DND-41 (cell line): Measurements from ENCODE around the gene FLAD1.

ENCODE experiments used
- ATAC-seq: fragments of 200-7000 bp; cut with Tn5 transposase; 3 replicates; pipeline ENCODE4 v1.9.1; 2021; ENCODE audit warnings: low read depth; ENCODE audit not compliant: insufficient read depth
- DNase-seq: peaks from one replicate; pipeline ENCODE4 v3.0.0-alpha.2; 2020
- H2AFZ ChIP-seq: 2 replicates; pipeline ENCODE4 v1.6.0; 2012; ENCODE audit warnings: low read depth, low read length
- H3K27ac ChIP-seq: 2 replicates; pipeline ENCODE4 v1.5.1; 2012; ENCODE audit warnings: low read length, inconsistent platforms
- H3K27me3 ChIP-seq: fragments of 200-600 bp; sonication (generic); 2 replicates; pipeline ENCODE4 v1.6.0; 2012; ENCODE audit warnings: low read length, mild to moderate bottlenecking, inconsistent platforms; ENCODE audit not compliant: insufficient read depth, poor library complexity
- H3K36me3 ChIP-seq: 2 replicates; pipeline ENCODE4 v1.5.1; 2012; ENCODE audit warnings: low read length, inconsistent platforms; ENCODE audit not compliant: insufficient read depth
- H3K4me1 ChIP-seq: 2 replicates; pipeline ENCODE4 v1.5.1; 2012; ENCODE audit warnings: mild to moderate bottlenecking, low read length; ENCODE audit not compliant: insufficient read depth
- H3K4me2 ChIP-seq: 2 replicates; pipeline ENCODE4 v1.6.0; 2012; ENCODE audit warnings: mild to moderate bottlenecking, moderate library complexity, low read length, inconsistent platforms; ENCODE audit not compliant: insufficient read depth
- H3K4me3 ChIP-seq, 2 experiments: fragments of 200-600 bp in 1 of 2; shearing (Covaris generic) in 1 of 2; 2 replicates each; pipeline ENCODE4 v1.5.1; 2012 to 2016; ENCODE audit warnings: inconsistent platforms in 2 of 2, low read length in 2 of 2, mild to moderate bottlenecking in 2 of 2, low read depth in 1 of 2, moderate library complexity in 1 of 2
- H3K79me2 ChIP-seq: 2 replicates; pipeline ENCODE4 v1.6.0; 2012; ENCODE audit warnings: low read length, inconsistent platforms; ENCODE audit not compliant: insufficient read depth
- H3K9ac ChIP-seq: 2 replicates; pipeline ENCODE4 v1.6.0; 2012; ENCODE audit warnings: low read depth, mild to moderate bottlenecking, inconsistent platforms, low read length, moderate library complexity
- H3K9me3 ChIP-seq: 2 replicates; pipeline ENCODE4 v1.5.1; 2012; ENCODE audit warnings: low read length, moderate library complexity, mild to moderate bottlenecking, inconsistent platforms; ENCODE audit not compliant: insufficient read depth, severe bottlenecking
- H4K20me1 ChIP-seq: 2 replicates; pipeline ENCODE4 v1.6.0; 2012; ENCODE audit warnings: low read length; ENCODE audit not compliant: insufficient read depth
- CTCF ChIP-seq: IDR thresholded peaks from 2 replicates; pipeline ENCODE4 v1.5.1; 2012; ENCODE audit warnings: borderline replicate concordance, low read length, moderate library complexity, mild to moderate bottlenecking; ENCODE audit not compliant: poor library complexity, severe bottlenecking; ENCODE audit errors: extremely low read depth
- EZH2 ChIP-seq: IDR thresholded peaks from 3 replicates; pipeline ENCODE4 v1.6.1; 2012; ENCODE audit warnings: borderline replicate concordance, low read depth, mild to moderate bottlenecking, moderate library complexity, low read length, inconsistent platforms; ENCODE audit not compliant: severe bottlenecking

The FLAD1 gene

GRCh38 chr1:155000411-155000725 is 17.2 kb downstream of the FLAD1 start:
- DNase-seq (no peak), ATAC-seq (no peak)
- no peak overlapping the region for H3K4me3 ChIP-seq
- no peak overlapping the region for H2AFZ ChIP-seq
- no peak overlapping the region for H3K9ac ChIP-seq
- H3K79me2 ChIP-seq = no peaks in the 10 kb centered on the region
- no peak overlapping the region for H3K27ac ChIP-seq
- H3K27me3 ChIP-seq = peaks cover 55% of the 10 kb centered on the region
- TF ChIP-seq EZH2 (no peak), CTCF (no peak)
- no peaks in the 10 kb centered on the region for H3K36me3 ChIP-seq
- H3K9me3 ChIP-seq = no peaks in the 10 kb centered on the region
- no peak overlapping the region; the same call in 1 of the 2 replicates for H3K4me2 ChIP-seq
- peaks cover 68% of the 10 kb centered on the region for H4K20me1 ChIP-seq
- peaks cover 37% of the 10 kb centered on the region for H3K4me1 ChIP-seq

DNA sequence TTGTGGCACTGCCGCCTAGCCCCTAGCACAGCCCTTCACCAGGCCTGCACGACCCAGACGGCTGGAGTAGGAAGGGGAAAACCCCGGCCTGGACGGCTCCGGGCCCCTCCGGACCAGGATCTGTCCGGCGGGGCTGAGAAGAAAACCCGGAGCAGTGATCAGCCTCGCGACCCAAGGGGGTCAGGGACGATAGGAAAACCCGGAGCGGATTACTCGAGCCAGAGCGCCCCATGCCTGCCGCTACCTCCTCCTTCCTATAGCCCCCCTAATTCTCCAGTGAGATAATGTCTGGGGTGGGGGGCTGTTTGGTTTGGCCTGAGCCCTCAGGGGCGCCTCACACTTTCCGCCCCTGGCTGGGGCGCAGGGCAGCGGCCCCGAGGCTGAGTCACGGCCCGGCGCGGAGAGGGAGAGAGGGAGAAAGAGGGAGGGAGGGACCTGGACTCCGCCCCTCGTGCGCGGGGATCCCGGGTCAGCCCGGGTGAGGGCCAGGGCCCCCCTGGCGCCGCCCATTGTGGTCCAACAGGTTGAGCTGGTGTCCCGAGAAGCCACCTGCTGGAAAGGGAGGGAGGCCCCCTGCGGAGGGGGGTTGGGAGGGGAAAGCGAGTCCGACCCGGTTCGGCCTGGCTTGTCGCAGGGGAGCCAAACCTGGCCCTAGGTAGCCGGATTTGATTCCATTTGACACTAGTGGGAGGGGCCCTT is 17.7 kb downstream of the FLAD1 start:
- no peak overlapping the region for H3K27ac ChIP-seq
- DNase-seq (no peak), ATAC-seq (no peak)
- no peak overlapping the region for H3K9ac ChIP-seq
- no peak overlapping the region; the same call in 1 of the 2 replicates for H3K4me2 ChIP-seq
- no peak for TF ChIP-seq EZH2
- TF ChIP-seq CTCF = no peak
- H2AFZ ChIP-seq = no peak overlapping the region
- peaks cover 37% of the 10 kb centered on the region for H3K4me1 ChIP-seq
- H4K20me1 ChIP-seq = peaks cover 73% of the 10 kb centered on the region
- H3K4me3 ChIP-seq = no peak overlapping the region
- no peaks in the 10 kb centered on the region for H3K79me2 ChIP-seq
- no peaks in the 10 kb centered on the region for H3K9me3 ChIP-seq
- no peaks in the 10 kb centered on the region for H3K36me3 ChIP-seq
- peaks cover 55% of the 10 kb centered on the region for H3K27me3 ChIP-seq

GRCh38 chr1:155001425-155001674 is 18.2 kb downstream of the FLAD1 start:
- Histone ChIP-seq H3K27me3 (peaks cover 55% of the 10 kb centered on the region), H3K4me1 (peaks cover 37% of the 10 kb centered on the region), H3K79me2 (no peaks in the 10 kb centered on the region), H2AFZ (no peak overlapping the region), H3K4me2 (no peak overlapping the region), H3K27ac (no peak overlapping the region), H3K4me3 (no peak overlapping the region), H3K9me3 (no peaks in the 10 kb centered on the region), H3K36me3 (no peaks in the 10 kb centered on the region), H3K9ac (no peak overlapping the region), H4K20me1 (peaks cover 77% of the 10 kb centered on the region)
- TF ChIP-seq EZH2 = no peak
- no peak for TF ChIP-seq CTCF
- ATAC-seq (no peak), DNase-seq (no peak)
